GM18499 (cell line): ENCODE data around the gene CASKIN2.

Experiments used
- ATAC-seq: cut with Tn5 transposase; IDR thresholded peaks from one replicate; pipeline ENCODE4 v1.9.1; 2021; ENCODE audit warnings: moderate number of reproducible peaks; ENCODE audit not compliant: insufficient read depth, unreplicated experiment

CASKIN2 gene

GRCh38 chr17:75515496-75516254 lies at the start of gene CASKIN2:
Gene CASKIN2, minus strand, starts transcription at chr17:75515537. Its CDS starts 1,733 bp downstream, at chr17:75513804.
- no peak for ATAC-seq

DNA sequence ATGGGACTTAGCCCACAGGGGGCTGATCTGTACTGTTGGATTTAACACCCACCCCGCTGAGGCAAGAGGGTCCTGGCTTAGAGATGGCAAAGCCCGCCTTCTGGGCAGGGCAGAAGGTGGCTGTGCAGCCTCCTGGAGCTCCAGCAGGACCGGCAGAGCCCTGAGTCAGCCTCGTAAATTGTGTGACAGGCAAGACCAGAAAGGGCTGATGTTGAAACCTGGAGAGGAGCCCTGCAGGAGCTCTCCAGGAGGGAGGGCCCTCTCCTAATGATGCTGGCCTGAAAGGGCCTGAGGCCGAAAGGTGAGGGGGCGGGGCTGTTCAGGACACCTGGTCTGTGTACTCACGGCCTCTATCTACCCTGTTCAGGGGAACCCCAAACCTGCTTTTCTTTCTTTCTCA lies 49.7 kb upstream of the CASKIN2 start:
- ATAC-seq: no peak

GRCh38 chr17:75564195-75564594 lies 48.9 kb upstream of the CASKIN2 start:
- ATAC-seq: no peak

GRCh38 chr17:75563063-75563758 lies 47.9 kb upstream of the CASKIN2 start:
- no peak for ATAC-seq

DNA sequence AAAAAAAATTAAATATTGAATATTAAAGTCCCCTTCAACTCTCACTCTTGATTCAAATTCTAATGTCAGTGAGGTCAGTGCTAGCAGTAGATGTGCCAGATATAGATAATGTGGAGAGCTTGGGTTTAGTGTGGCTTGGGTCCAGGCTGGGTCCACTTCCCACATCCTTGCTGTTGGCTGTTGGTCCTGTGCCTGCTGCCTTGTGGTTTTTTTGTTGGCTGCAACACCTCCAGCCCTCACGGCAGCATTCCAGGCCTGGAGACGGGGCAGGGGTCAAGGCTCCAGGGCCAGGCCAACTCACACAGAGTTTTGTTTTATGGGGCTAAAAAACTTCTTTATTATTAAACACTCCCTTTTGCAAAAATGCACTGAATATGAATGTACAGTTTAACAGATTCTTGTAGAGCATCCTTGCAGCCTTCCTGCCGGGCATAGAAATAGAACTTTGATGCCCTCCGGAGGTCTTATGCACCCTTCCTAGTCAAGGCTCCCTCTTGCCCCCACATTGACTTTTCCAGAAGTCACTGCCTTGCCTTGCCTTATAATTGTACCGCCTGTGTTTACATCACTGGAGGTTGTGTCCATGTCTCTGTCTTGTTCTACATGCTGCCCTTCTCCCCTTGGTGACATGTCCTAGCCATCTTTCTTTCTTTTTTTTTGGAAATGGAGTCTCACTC lies 46.7 kb upstream of the CASKIN2 start:
- no peak for ATAC-seq

GRCh38 chr17:75559958-75560533 lies 44.7 kb upstream of the CASKIN2 start:
- no peak for ATAC-seq

- no peak for ATAC-seq
These were observed 43.6 kb upstream of the CASKIN2 start for GRCh38 chr17:75558666-75559530.

DNA sequence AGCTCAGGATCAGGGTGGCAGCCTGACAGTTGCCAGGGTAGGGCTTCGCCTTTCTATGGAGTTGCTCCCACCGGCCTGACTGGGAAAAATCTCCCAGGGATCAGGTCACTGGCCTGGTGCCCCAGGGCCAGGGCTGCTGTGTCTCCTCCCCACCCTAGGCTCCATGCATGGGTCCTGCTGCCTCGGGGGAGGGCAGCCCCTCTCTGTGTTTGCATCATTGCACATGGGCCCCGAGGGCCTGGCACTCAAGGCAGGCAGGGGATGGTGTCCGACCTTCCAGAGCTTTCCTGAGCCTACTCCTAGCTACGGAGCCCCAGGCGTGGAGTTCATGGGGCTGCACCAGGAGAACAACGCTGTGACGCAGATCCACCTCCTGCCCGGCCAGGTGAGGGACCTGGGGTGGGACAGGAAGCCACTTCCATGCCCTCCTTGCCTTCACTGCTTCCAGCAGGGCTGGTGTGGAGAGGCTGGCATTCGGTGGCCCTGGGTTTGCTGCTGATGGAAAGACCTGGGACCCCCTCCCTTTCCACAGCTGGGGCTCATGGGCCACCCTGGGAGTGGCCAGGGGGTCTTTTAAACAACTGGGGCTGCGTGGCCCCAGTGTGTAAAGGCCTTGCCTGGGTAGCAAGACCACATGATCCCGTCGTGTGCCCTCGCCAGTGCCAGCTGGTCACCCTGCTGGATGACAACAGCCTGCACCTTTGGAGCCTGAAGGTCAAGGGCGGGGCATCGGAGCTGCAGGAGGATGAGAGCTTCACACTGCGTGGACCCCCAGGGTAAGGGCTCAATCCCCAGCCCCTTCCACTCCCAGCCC lies 42.7 kb upstream of the CASKIN2 start:
- no peak for ATAC-seq

- ATAC-seq: no peak
These were observed 41.9 kb upstream of the CASKIN2 start for GRCh38 chr17:75557075-75557851.

DNA sequence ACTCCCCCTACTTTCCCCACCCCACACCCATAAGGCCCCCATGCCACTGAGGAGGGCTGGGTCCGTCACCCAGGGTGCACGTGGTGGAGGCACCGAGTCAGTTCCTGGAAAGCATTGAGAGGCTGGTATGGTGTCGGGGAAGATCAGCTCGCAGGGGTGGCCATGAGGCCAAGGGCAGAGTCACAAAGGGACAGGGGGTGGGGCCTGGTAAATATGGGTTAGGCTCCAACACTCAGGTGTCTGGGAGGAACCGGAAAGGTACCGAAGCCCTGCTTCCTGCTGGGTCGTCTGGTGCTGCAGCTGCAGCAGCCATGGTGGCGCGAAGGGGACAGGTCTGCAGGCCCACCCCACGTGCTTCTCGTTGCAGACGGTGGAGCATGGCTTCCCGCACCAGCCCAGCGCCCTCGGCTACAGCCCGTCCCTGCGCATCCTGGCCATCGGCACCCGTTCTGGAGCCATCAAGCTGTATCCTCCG lies 40.4 kb upstream of the CASKIN2 start:
- no peak for ATAC-seq

DNA sequence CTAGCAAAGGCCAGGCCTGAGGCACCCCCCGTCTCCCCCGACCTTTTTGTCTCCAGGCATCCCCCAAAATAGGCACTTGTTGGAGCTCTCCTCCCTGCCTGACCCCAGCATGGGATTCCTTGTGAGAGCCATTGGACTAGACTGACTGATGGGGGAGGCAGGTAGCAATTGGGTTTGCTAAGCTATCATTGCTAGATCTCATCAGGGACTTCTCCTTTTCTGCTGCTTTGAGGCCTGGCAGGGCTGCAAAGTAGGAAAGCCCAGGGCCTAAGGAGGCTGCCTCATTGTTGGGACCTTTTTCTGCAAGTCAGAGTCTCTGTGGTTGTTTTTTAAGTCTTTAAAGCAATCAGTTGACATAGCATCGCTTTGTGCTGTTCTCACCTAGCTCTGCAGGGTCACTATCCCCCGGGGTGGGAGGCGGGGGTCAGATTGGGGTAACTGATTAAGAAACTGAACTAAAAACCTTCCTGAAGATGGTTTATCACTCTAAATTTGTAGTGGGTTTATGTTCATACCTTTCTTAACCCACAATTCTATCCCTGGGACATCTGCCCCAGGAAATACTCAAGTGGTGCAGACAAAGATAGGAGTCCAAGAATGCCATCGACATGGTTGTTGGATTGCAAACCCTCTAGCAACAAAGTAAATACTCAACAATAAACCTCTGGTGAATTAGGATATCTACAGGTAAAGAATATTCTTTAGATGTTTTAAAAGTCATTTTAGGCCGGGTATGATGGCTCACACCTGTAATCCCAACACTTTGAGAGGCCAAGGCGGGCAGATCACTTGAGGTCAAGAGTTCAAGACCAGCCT lies 38.2 kb upstream of the CASKIN2 start:
- no peak for ATAC-seq

- no peak for ATAC-seq
These were observed 37.3 kb upstream of the CASKIN2 start for GRCh38 chr17:75552425-75553294.

GRCh38 chr17:75551266-75551665 lies 35.9 kb upstream of the CASKIN2 start:
- ATAC-seq: no peak

GRCh38 chr17:75550139-75550465 lies 34.8 kb upstream of the CASKIN2 start:
- no peak for ATAC-seq

- no peak for ATAC-seq
These were observed 34.2 kb upstream of the CASKIN2 start for GRCh38 chr17:75549246-75550138.

- no peak for ATAC-seq
These were observed 33.5 kb upstream of the CASKIN2 start for GRCh38 chr17:75548813-75549212.
